Esophagus squamous epithelium (tissue), 4 donors: ENCODE measurements around the gene KLHL5.

Experiments
- CTCF ChIP-seq, 6 experiments: fragments of 450-650 bp in 4 of 6; fragments of 200-600 bp in 2 of 6; sonication (generic) in 2 of 6; IDR thresholded peaks; one replicate each; pipeline ENCODE4 v1.5.1; 2016 to 2019; ENCODE audit warnings: antibody characterized with exemption in 6 of 6, mild to moderate bottlenecking in 4 of 6, moderate library complexity in 4 of 6
- POLR2A ChIP-seq, 4 donors: fragments of 450-650 bp; IDR thresholded peaks; one replicate each; pipeline ENCODE4 v1.6.1; 2017; ENCODE audit warnings: antibody characterized with exemption in 4 of 4, mild to moderate bottlenecking in 4 of 4, moderate library complexity in 3 of 4

GRCh38 chr4:39050590-39050989, 11.4 kb upstream of the KLHL5 start:
- TF ChIP-seq CTCF (IDR thresholded peaks at IDR 0.05) (no peak), POLR2A (IDR thresholded peaks at IDR 0.05) (no peak)
